Ishikawa (cell line): Measurements from ENCODE around the gene TMEM43.

Experiments used
- CEBPB ChIP-seq: IDR thresholded peaks from 2 replicates; pipeline ENCODE4 v1.6.1; 2012
- CREB1 ChIP-seq: IDR thresholded peaks from 2 replicates; pipeline ENCODE4 v1.6.1; 2012; ENCODE audit warnings: low read depth
- EGR1 ChIP-seq: IDR thresholded peaks from 2 replicates; pipeline ENCODE4 v1.6.1; 2012
- EP300 ChIP-seq: IDR thresholded peaks from 2 replicates; pipeline ENCODE4 v1.6.1; 2012; ENCODE audit warnings: borderline replicate concordance
- FOXM1 ChIP-seq: IDR thresholded peaks from 2 replicates; pipeline ENCODE4 v1.6.1; 2012; ENCODE audit warnings: low read depth, borderline replicate concordance
- MAX ChIP-seq: IDR thresholded peaks from 2 replicates; pipeline ENCODE4 v1.6.1; 2012
- NFIC ChIP-seq: IDR thresholded peaks from 2 replicates; pipeline ENCODE4 v1.6.1; 2012
- RAD21 ChIP-seq: IDR thresholded peaks from 2 replicates; pipeline ENCODE4 v1.6.1; 2012; ENCODE audit warnings: low read depth
- REST ChIP-seq: IDR thresholded peaks from 2 replicates; pipeline ENCODE4 v1.6.1; 2012; ENCODE audit warnings: low read depth, mild to moderate bottlenecking
- TAF1 ChIP-seq: IDR thresholded peaks from 2 replicates; pipeline ENCODE4 v1.6.1; 2012; ENCODE audit warnings: low read depth, mild to moderate bottlenecking
- TCF12 ChIP-seq: IDR thresholded peaks from 2 replicates; pipeline ENCODE4 v1.6.1; 2012; ENCODE audit warnings: low read depth
- TEAD4 ChIP-seq: IDR thresholded peaks from 2 replicates; pipeline ENCODE4 v1.6.1; 2012
- YY1 ChIP-seq: IDR thresholded peaks from 2 replicates; pipeline ENCODE4 v1.6.1; 2012; ENCODE audit warnings: low read depth
- ZBTB7A ChIP-seq: IDR thresholded peaks from 2 replicates; pipeline ENCODE4 v1.6.1; 2012; ENCODE audit warnings: low read depth
- TF ChIP-seq, protein P1 (sequence below): IDR thresholded peaks from 2 replicates; pipeline ENCODE4 v1.6.1; 2012

TMEM43 gene

DNA sequence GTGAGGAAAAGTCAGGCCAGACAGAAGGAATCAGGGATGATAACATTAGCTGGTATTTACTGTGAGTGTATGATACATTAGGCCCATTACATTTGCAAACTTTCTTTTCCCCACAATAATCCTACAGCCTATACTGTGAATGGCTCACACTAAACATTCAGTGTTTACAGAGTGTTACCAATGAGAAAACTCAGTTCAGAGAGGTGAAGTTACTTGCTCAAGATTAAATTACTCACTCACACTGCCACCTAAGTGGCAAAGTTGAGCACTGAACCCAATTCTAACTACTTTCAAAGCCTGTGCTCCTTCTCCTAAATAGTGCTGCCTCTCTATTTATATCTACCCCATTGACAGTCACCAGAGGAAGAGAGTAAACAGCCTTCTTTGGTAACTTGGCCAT, 45.0 kb downstream of the TMEM43 start:
- no peak for TF ChIP-seq YY1
- no peak for TF ChIP-seq EGR1
- TF ChIP-seq ZBTB7A: no peak
- TF ChIP-seq TCF12: no peak
- no peak for TF ChIP-seq NFIC
- TF ChIP-seq MAX: no peak
- TF ChIP-seq CEBPB: no peak
- TF ChIP-seq EP300: no peak

GRCh38 chr3:14170531-14171159, 45.8 kb downstream of the TMEM43 start:
- TF ChIP-seq TEAD4: no peak
- no peak for TF ChIP-seq YY1
- no peak for TF ChIP-seq REST
- TF ChIP-seq CEBPB: no peak
- TF ChIP-seq ZBTB7A: no peak
- TF ChIP-seq MAX: no peak
- TF ChIP-seq TCF12: no peak
- TF ChIP-seq TAF1: no peak
- no peak for TF ChIP-seq NFIC
- TF ChIP-seq RAD21: no peak
- TF ChIP-seq EGR1: no peak
- no peak for TF ChIP-seq EP300
- TF ChIP-seq, protein P1, sequence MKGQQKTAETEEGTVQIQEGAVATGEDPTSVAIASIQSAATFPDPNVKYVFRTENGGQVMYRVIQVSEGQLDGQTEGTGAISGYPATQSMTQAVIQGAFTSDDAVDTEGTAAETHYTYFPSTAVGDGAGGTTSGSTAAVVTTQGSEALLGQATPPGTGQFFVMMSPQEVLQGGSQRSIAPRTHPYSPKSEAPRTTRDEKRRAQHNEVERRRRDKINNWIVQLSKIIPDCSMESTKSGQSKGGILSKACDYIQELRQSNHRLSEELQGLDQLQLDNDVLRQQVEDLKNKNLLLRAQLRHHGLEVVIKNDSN: no peak
- no peak for TF ChIP-seq FOXM1
- TF ChIP-seq CREB1: no peak

- TF ChIP-seq EP300 (no peak), REST (no peak), EGR1 (no peak), MAX (no peak), TAF1 (no peak), FOXM1 (no peak), CREB1 (no peak), NFIC (no peak), ZBTB7A (no peak), CEBPB (no peak)
- TF ChIP-seq, protein P1: no peak
These were observed 47.6 kb downstream of the TMEM43 start for GRCh38 chr3:14172496-14172895.

- TF ChIP-seq RAD21 (no peak), YY1 (no peak), FOXM1 (no peak), EP300 (no peak), TEAD4 (no peak), CREB1 (no peak), CEBPB (no peak), MAX (no peak), REST (no peak), EGR1 (no peak), TAF1 (no peak), NFIC (no peak), TCF12 (no peak), ZBTB7A (no peak)
- TF ChIP-seq, protein P1: no peak
These were observed 49.6 kb downstream of the TMEM43 start for GRCh38 chr3:14174483-14174882.
